Measurements from ENCODE around the gene SPEM2. TPM values are rescaled to one million over a fixed set of nuclear protein-coding genes. Genes with fewer than 3 reads are reported as not detected.

The SPEM2 gene
- total RNA-seq, 1 donor from 2014 or later: not detected

DNA sequence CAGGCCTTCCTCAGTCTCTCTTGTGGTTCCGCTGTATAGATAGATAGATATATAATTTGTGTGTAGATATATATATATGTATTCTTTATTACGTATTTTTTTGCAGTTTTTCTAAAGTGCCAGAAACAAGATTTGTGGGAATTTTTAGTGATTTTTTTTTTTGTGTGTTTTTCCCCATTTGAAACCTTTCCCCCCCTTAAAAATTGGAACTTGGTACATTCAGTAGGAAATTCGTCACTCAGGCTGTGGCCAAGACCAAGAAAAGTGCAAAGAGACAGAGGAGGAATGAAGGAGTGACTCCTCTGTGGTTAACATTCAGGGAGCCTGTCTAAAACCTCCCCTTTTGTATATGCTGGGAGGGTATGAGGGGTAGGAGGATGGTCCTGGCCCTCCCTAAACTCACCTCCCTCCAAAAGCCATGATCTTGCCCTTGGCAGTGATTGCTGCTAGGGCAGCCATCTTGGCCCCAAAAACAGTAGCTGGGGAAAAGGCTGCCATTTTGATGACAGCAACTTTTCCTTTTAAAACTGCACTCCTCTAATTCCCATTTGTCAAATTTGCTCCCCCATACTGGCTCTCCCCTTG is 34.6 kb downstream of the SPEM2 start:
- H3K36me3 Mint-ChIP-seq (ENCODE audit: low read depth): peaks cover 2% of the 10 kb centered on the region
- H3K27me3 Mint-ChIP-seq (ENCODE audit: low read depth): no peaks in the 10 kb centered on the region
- H3K27ac Mint-ChIP-seq (ENCODE audit: unreplicated experiment): no peak overlapping the region
- TF ChIP-seq, protein P1, sequence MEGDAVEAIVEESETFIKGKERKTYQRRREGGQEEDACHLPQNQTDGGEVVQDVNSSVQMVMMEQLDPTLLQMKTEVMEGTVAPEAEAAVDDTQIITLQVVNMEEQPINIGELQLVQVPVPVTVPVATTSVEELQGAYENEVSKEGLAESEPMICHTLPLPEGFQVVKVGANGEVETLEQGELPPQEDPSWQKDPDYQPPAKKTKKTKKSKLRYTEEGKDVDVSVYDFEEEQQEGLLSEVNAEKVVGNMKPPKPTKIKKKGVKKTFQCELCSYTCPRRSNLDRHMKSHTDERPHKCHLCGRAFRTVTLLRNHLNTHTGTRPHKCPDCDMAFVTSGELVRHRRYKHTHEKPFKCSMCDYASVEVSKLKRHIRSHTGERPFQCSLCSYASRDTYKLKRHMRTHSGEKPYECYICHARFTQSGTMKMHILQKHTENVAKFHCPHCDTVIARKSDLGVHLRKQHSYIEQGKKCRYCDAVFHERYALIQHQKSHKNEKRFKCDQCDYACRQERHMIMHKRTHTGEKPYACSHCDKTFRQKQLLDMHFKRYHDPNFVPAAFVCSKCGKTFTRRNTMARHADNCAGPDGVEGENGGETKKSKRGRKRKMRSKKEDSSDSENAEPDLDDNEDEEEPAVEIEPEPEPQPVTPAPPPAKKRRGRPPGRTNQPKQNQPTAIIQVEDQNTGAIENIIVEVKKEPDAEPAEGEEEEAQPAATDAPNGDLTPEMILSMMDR (conservative IDR thresholded peaks at IDR 0.05): no peak
- H3K4me3 Mint-ChIP-seq: peak overlapping the region; percentile 61
- no peak for DNase-seq (ENCODE audit: low read depth, low spot score)
- no peaks in the 10 kb centered on the region for H3K9me3 Mint-ChIP-seq
- H3K4me1 Mint-ChIP-seq: peaks cover 12% of the 10 kb centered on the region

DNA sequence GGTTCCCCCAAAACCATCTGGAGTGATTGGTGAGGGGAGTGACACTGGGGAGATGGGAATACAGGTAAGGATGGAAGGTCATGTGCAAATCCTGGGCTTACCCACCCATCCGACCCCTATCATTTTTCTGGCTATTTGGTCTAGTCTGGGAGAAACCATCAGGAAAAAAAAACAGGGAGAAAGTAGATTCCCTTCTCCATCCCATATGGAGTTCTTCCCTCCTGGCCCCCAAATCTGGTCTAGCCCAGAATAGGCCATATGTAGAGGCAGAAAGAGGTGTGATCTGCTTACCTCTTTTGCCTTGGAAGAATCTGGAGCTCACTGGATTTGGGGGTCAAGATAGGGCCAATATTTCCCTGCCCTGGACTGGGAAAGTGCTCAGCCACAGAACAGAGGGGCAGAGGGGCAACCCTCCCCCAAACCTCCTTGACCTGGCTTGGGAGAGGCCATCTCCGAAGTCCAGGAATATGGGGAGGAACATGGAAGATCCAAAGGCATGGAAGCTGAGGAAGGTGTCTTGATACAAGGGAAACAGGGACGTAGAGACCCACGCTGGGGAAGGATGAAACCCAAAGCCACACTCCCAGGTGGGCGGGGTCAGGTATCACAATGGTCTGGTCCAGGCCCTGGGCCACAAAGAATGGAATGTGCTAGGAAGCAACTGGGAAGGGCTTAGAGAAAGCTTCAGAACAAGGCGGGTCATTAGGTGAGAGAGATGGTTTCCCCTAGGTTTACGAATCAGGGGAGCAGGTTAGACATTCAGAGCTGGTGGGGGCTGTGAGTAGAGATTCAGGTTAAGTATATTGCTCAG is 35.6 kb downstream of the SPEM2 start:
- Mint-ChIP-seq H3K9me3 (no peaks in the 10 kb centered on the region), H3K27me3 (ENCODE audit: low read depth) (no peaks in the 10 kb centered on the region), H3K36me3 (ENCODE audit: low read depth) (peaks cover 2% of the 10 kb centered on the region), H3K4me3 (no peak overlapping the region), H3K4me1 (peaks cover 6% of the 10 kb centered on the region), H3K27ac (ENCODE audit: unreplicated experiment) (no peak overlapping the region)
- TF ChIP-seq, protein P1 (conservative IDR thresholded peaks at IDR 0.05): no peak
- no peak for DNase-seq (ENCODE audit: low read depth, low spot score)

DNA sequence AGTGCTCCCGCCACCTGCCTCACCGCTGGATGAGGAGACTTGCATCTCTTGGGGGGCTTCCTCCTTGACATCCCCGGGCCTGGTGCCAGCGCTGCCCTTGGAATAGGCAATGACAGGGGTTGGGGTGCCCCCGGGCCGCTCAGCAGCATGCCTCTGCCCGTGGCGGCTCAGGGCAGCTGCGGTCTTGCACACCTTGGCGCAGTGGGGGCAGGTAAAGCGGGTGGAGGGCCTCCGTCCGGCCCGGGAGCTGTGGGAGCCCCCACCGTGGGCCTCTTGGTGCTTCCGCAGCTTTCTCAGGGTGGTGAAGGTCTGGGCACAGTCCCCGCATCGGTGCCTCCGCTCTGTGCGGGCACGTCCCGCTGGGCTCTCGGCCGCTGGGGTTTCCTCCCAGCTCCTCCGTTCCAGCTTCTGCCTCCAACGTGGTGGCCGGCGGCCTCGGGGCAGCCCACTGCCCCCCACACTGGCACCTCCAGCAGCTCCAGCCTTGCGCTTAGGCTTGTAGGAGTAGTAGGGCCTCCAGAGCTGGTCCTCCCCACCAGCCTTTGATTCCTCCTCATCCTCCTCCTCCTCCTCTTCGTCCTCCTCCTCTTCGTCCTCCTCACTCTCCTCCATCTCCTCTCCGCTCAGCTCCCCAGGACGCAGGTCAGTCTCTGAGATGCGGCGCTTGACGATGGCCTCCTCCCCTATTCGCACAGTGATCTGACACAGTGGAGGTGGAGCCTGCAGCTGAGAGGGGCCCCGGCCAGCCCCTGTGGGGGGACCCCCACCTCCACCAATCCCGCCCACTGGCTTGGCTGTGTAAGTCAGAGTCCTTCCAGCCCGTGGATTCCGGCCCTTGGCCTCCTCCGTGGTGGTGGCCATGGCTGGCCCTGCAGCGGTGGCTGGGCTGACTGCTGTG is 37.3 kb downstream of the SPEM2 start:
- TF ChIP-seq, protein P1 (conservative IDR thresholded peaks at IDR 0.05): no peak
- Mint-ChIP-seq H3K9me3 (no peaks in the 10 kb centered on the region), H3K27ac (ENCODE audit: unreplicated experiment) (no peak overlapping the region), H3K36me3 (ENCODE audit: low read depth) (peaks cover 2% of the 10 kb centered on the region), H3K27me3 (ENCODE audit: low read depth) (no peaks in the 10 kb centered on the region), H3K4me1 (peaks cover 17% of the 10 kb centered on the region), H3K4me3 (no peak overlapping the region)
- no peak for DNase-seq (ENCODE audit: low read depth, low spot score)

DNA sequence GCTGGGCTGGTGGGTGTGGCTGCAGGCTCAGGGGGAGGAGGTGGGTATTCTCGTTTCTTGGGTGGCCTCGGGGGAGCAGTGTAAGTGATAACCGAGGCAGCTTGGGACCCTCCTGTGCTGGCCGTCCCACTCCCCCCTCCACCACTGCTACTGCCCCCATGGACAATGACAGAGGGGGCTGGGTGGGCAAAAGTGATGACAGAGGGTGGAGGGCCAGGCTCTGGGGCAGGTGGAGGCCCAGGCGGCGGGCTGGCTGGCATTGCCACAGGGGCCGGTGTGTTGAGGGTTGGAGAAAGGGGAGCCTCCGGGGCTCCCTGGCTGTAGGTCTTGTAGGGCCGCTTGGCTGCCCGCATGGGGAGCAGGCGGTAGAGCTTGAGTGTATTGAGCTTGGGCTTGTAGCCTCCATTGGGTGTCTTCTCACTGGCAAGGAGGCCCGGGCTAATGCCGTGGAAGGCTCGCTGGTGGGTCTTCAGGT is 38.0 kb downstream of the SPEM2 start:
- DNase-seq (ENCODE audit: low read depth, low spot score): no peak
- no peak overlapping the region for H3K27ac Mint-ChIP-seq (ENCODE audit: unreplicated experiment)
- H3K4me3 Mint-ChIP-seq: no peak overlapping the region
- TF ChIP-seq, protein P1 (conservative IDR thresholded peaks at IDR 0.05): no peak
- no peaks in the 10 kb centered on the region for H3K9me3 Mint-ChIP-seq
- H3K36me3 Mint-ChIP-seq (ENCODE audit: low read depth): peaks cover 2% of the 10 kb centered on the region
- peaks cover 19% of the 10 kb centered on the region for H3K4me1 Mint-ChIP-seq
- H3K27me3 Mint-ChIP-seq (ENCODE audit: low read depth): no peaks in the 10 kb centered on the region

DNA sequence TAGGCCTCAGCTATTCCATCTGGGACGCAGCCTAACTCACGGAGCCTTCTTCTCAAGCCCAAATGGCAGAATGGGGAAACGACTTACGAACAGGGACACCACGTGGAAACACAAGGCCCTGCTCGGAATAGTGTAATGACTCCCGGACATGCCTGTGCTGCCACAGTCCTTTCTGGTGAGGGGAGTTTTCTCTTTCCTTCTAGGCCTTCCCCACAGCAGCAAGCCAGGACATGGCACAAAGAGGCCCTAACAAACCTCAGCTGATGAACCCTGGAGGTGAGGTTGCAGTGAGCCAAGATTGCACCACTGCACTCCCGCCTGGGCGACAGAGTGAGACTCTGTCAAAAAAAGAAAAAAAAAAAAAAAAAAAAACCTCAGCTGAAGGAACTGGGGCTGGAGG is 38.7 kb downstream of the SPEM2 start:
- H3K4me1 Mint-ChIP-seq: peaks cover 19% of the 10 kb centered on the region
- no peak overlapping the region for H3K27ac Mint-ChIP-seq (ENCODE audit: unreplicated experiment)
- no peaks in the 10 kb centered on the region for H3K27me3 Mint-ChIP-seq (ENCODE audit: low read depth)
- H3K9me3 Mint-ChIP-seq: no peaks in the 10 kb centered on the region
- peaks cover 2% of the 10 kb centered on the region for H3K36me3 Mint-ChIP-seq (ENCODE audit: low read depth)
- TF ChIP-seq, protein P1 (conservative IDR thresholded peaks at IDR 0.05): no peak
- no peak for DNase-seq (ENCODE audit: low read depth, low spot score)
- H3K4me3 Mint-ChIP-seq: no peak overlapping the region
